ENCODE results near the gene ACOXL. TPM values are rescaled to one million over a fixed set of nuclear protein-coding genes. Genes with fewer than 3 reads are reported as not detected.

The ACOXL gene
- total and polyA plus RNA-seq, 3 donors from 2014 or later = 4.9 to 7.9 (median 5.3) TPM

GRCh38 chr2:110919738-110920137, 187.4 kb downstream of the ACOXL start:
- Histone ChIP-seq H3K4me1 (no peaks in the 10 kb centered on the region), H3K27me3 (no peaks in the 10 kb centered on the region), H3K9me3 (no peaks in the 10 kb centered on the region), H3K36me3 (ENCODE audit: low read depth, missing control alignments) (no peaks in the 10 kb centered on the region), H3K4me3 (no peak overlapping the region), H3K27ac (no peak overlapping the region)
- TF ChIP-seq CTCF (IDR thresholded peaks at IDR 0.05) (no peak), POLR2A (IDR thresholded peaks at IDR 0.05) (no peak)
- DNase-seq = no peak
- 100% methylated on average over 1 of the region's 1 CpG for WGBS, 2 donors
- intact Hi-C loops (cut with DNase I; ENCODE audit: low total_unique reads) = no loop called here

GRCh38 chr2:110925479-110925878, 193.1 kb downstream of the ACOXL start:
- Histone ChIP-seq H3K4me3 (no peak overlapping the region), H3K27me3 (no peaks in the 10 kb centered on the region), H3K36me3 (ENCODE audit: low read depth, missing control alignments) (no peaks in the 10 kb centered on the region), H3K9me3 (no peaks in the 10 kb centered on the region), H3K27ac (no peak overlapping the region), H3K4me1 (no peaks in the 10 kb centered on the region)
- DNase-seq = no peak
- TF ChIP-seq POLR2A (IDR thresholded peaks at IDR 0.05) = no peak
- intact Hi-C loops (cut with DNase I; ENCODE audit: low total_unique reads) = no loop called here

GRCh38 chr2:110927526-110927925, 195.2 kb downstream of the ACOXL start:
- H3K4me1 ChIP-seq = no peaks in the 10 kb centered on the region
- no peaks in the 10 kb centered on the region for H3K27me3 ChIP-seq
- H3K27ac ChIP-seq = no peak overlapping the region
- WGBS, 2 donors = 93 to 96% methylated on average over 3 of the region's 3 CpGs
- TF ChIP-seq POLR2A (IDR thresholded peaks at IDR 0.05) (no peak), CTCF (IDR thresholded peaks at IDR 0.05) (no peak)
- H3K4me3 ChIP-seq = no peak overlapping the region
- intact Hi-C loops (cut with DNase I; ENCODE audit: low total_unique reads) = no loop called here
- no peak for DNase-seq
- no peaks in the 10 kb centered on the region for H3K9me3 ChIP-seq
- no peaks in the 10 kb centered on the region for H3K36me3 ChIP-seq (ENCODE audit: low read depth, missing control alignments)

- WGBS, 2 donors = 100% methylated on average over 1 of the region's 1 CpG; no CpG with 5 or more reads in 1 of the 2 donors
- intact Hi-C loops (cut with DNase I; ENCODE audit: low total_unique reads) = no loop called here
- TF ChIP-seq POLR2A (IDR thresholded peaks at IDR 0.05) (no peak), CTCF (IDR thresholded peaks at IDR 0.05) (no peak)
- no peaks in the 10 kb centered on the region for H3K4me1 ChIP-seq
- no peaks in the 10 kb centered on the region for H3K9me3 ChIP-seq
- H3K36me3 ChIP-seq (ENCODE audit: low read depth, missing control alignments) = no peaks in the 10 kb centered on the region
- DNase-seq = no peak
- H3K27ac ChIP-seq = no peak overlapping the region
- H3K4me3 ChIP-seq = no peak overlapping the region
- H3K27me3 ChIP-seq = no peaks in the 10 kb centered on the region
Measured at GRCh38 chr2:110929528-110929927, 197.2 kb downstream of the ACOXL start.

- DNase-seq = no peak
- 64 to 76% methylated on average over 2 of the region's 2 CpGs for WGBS, 2 donors
Measured at GRCh38 chr2:110931648-110932047, 199.3 kb downstream of the ACOXL start.

More at GRCh38 chr2:110931648-110932047, 199.3 kb downstream of the ACOXL start:
- intact Hi-C loops (cut with DNase I; ENCODE audit: low total_unique reads) = no loop called here
- Histone ChIP-seq H3K4me1 (no peaks in the 10 kb centered on the region), H3K9me3 (no peaks in the 10 kb centered on the region), H3K36me3 (ENCODE audit: low read depth, missing control alignments) (no peaks in the 10 kb centered on the region), H3K27me3 (no peaks in the 10 kb centered on the region), H3K27ac (no peak overlapping the region), H3K4me3 (no peak overlapping the region)
- TF ChIP-seq POLR2A (IDR thresholded peaks at IDR 0.05) (no peak), CTCF (IDR thresholded peaks at IDR 0.05) (no peak)

All from testis (tissue), 3 donors.